OCI-LY1 (cell line): ENCODE results near the gene GPR107.

Experiments used
- H2AFZ ChIP-seq: fragments of 200-600 bp; sonication (generic), shearing (Covaris generic); 2 replicates; pipeline ENCODE4 v1.6.0; 2014; ENCODE audit warnings: antibody characterized with exemption, mild to moderate bottlenecking, low read length
- H3F3A ChIP-seq: fragments of 200-600 bp; sonication (generic), shearing (Covaris generic); 2 replicates; pipeline ENCODE4 v1.6.0; 2014; ENCODE audit warnings: mild to moderate bottlenecking, antibody characterized with exemption, low read length, moderate library complexity; ENCODE audit not compliant: insufficient read depth
- H3K27ac ChIP-seq: fragments of 200-600 bp; sonication (generic); 2 replicates; pipeline ENCODE4 v1.5.1; 2014; ENCODE audit warnings: low read length, mixed run types, mild to moderate bottlenecking, low read depth; ENCODE audit not compliant: poor library complexity, severe bottlenecking
- H3K27me3 ChIP-seq: fragments of 200-600 bp; sonication (generic); 2 replicates; pipeline ENCODE4 v1.6.0; 2014; ENCODE audit warnings: antibody characterized with exemption, mild to moderate bottlenecking, low read length, moderate library complexity; ENCODE audit not compliant: insufficient read depth
- H3K36me3 ChIP-seq: fragments of 200-600 bp; sonication (generic); 2 replicates; pipeline ENCODE4 v1.6.1; 2014; ENCODE audit warnings: mild to moderate bottlenecking, antibody characterized with exemption, low read length, moderate library complexity, mixed read lengths; ENCODE audit not compliant: insufficient read depth
- H3K4me1 ChIP-seq: fragments of 200-600 bp; sonication (generic); 2 replicates; pipeline ENCODE4 v1.5.1; 2014; ENCODE audit warnings: mild to moderate bottlenecking, low read length, moderate library complexity; ENCODE audit not compliant: insufficient read depth, severe bottlenecking
- H3K4me2 ChIP-seq: fragments of 200-600 bp; sonication (generic), shearing (Covaris generic); 2 replicates; pipeline ENCODE4 v1.6.1; 2014; ENCODE audit warnings: low read length
- H3K4me3 ChIP-seq: fragments of 200-600 bp; sonication (generic); 2 replicates; pipeline ENCODE4 v1.5.1; 2014; ENCODE audit warnings: low read length, low read depth, mild to moderate bottlenecking, mixed read lengths; ENCODE audit not compliant: poor library complexity, severe bottlenecking
- H3K79me2 ChIP-seq: fragments of 200-600 bp; shearing (Covaris generic); 2 replicates; pipeline ENCODE4 v1.6.1; 2016; ENCODE audit warnings: mixed run types, low read length, mixed read lengths; ENCODE audit not compliant: insufficient read depth
- H3K9ac ChIP-seq: fragments of 200-600 bp; sonication (generic), shearing (Covaris generic); 2 replicates; pipeline ENCODE4 v1.6.1; 2014; ENCODE audit warnings: mild to moderate bottlenecking, low read length, mixed read lengths
- H3K9me2 ChIP-seq: fragments of 200-600 bp; sonication (generic), shearing (Covaris generic); 2 replicates; pipeline ENCODE4 v1.6.1; 2014; ENCODE audit warnings: low read depth, mild to moderate bottlenecking, low read length, mixed read lengths
- H3K9me3 ChIP-seq: fragments of 200-600 bp; shearing (Covaris generic); 2 replicates; pipeline ENCODE4 v1.6.1; 2014; ENCODE audit warnings: low read length, mixed read lengths
- H4K20me1 ChIP-seq: fragments of 200-600 bp; sonication (generic), shearing (Covaris generic); 2 replicates; pipeline ENCODE4 v1.6.0; 2016; ENCODE audit warnings: mild to moderate bottlenecking, low read length; ENCODE audit not compliant: insufficient read depth
- CTCF ChIP-seq: fragments of 200-600 bp; sonication (generic), shearing (Covaris generic); IDR thresholded peaks from 2 replicates; pipeline ENCODE4 v1.5.1; 2017; ENCODE audit warnings: mild to moderate bottlenecking, antibody characterized with exemption, low read length, moderate library complexity, mixed read lengths
- EZH2 ChIP-seq: fragments of 200-600 bp; sonication (generic), shearing (Covaris generic); IDR thresholded peaks from 2 replicates; pipeline ENCODE4 v1.8.0; 2017; ENCODE audit warnings: borderline replicate concordance, mixed run types, mild to moderate bottlenecking, antibody characterized with exemption, low read length, moderate library complexity, mixed read lengths

The GPR107 gene

GRCh38 chr9:130088051-130088450 is 34.3 kb downstream of the GPR107 start:
- Histone ChIP-seq H3K4me1 (no peaks in the 10 kb centered on the region), H3F3A (no peaks in the 10 kb centered on the region), H3K27ac (no peak overlapping the region), H3K36me3 (peaks cover 38% of the 10 kb centered on the region), H2AFZ (no peak overlapping the region), H3K4me3 (no peak overlapping the region), H4K20me1 (no peaks in the 10 kb centered on the region), H3K4me2 (no peak overlapping the region), H3K79me2 (no peaks in the 10 kb centered on the region), H3K27me3 (no peaks in the 10 kb centered on the region), H3K9me2 (no peaks in the 10 kb centered on the region), H3K9ac (no peak overlapping the region), H3K9me3 (no peaks in the 10 kb centered on the region)
- TF ChIP-seq CTCF (no peak), EZH2 (no peak)

DNA sequence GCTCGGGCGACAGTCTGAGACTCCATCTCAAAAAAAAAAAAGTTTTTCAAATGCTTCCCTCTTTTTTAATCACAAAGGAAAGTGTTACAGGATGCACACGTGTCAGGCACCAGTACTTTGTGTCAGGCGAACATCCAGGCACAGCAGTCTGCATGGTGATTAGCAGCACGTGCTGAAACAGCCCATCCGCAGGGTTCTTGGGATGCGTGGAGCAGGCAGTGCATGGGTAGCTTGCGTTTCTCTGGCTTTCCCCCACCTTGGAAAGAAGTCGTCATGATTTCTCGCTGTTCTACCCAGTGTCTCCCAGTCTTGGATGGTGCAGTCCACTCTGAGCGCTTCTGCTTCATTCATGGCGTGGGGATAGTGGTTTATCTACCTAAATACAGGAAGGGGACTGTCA is 35.4 kb downstream of the GPR107 start:
- no peaks in the 10 kb centered on the region for H3K27me3 ChIP-seq
- no peaks in the 10 kb centered on the region for H3K79me2 ChIP-seq
- H3K4me1 ChIP-seq: no peaks in the 10 kb centered on the region
- H3K27ac ChIP-seq: no peak overlapping the region
- no peaks in the 10 kb centered on the region for H3K9me3 ChIP-seq
- H2AFZ ChIP-seq: no peak overlapping the region
- no peaks in the 10 kb centered on the region for H4K20me1 ChIP-seq
- H3K4me3 ChIP-seq: no peak overlapping the region
- no peak for TF ChIP-seq EZH2
- TF ChIP-seq CTCF: no peak
- no peak overlapping the region for H3K4me2 ChIP-seq
- H3F3A ChIP-seq: no peaks in the 10 kb centered on the region
- H3K9ac ChIP-seq: no peak overlapping the region
- peaks cover 41% of the 10 kb centered on the region for H3K36me3 ChIP-seq
- no peaks in the 10 kb centered on the region for H3K9me2 ChIP-seq

- Histone ChIP-seq H3K27ac (no peak overlapping the region), H3K79me2 (no peaks in the 10 kb centered on the region), H3K36me3 (peaks cover 40% of the 10 kb centered on the region), H3K9me2 (no peaks in the 10 kb centered on the region), H4K20me1 (no peaks in the 10 kb centered on the region), H3K4me3 (no peak overlapping the region), H3K4me2 (no peak overlapping the region), H3F3A (no peaks in the 10 kb centered on the region), H2AFZ (no peak overlapping the region), H3K4me1 (no peaks in the 10 kb centered on the region), H3K27me3 (no peaks in the 10 kb centered on the region), H3K9me3 (no peaks in the 10 kb centered on the region), H3K9ac (no peak overlapping the region)
- TF ChIP-seq EZH2 (no peak), CTCF (no peak)
These were observed 37.2 kb downstream of the GPR107 start for GRCh38 chr9:130090915-130091314.
